NK-92 treated with Interleukin-12 subunit alpha and Interleukin-12 subunit beta, amount 100 ng/mL, for 24 hours (cell line): ENCODE measurements around the gene AP5B1.

Experiments used
- DNase-seq: peaks from one replicate; lab custom pipeline; 2025; lab: John Stamatoyannopoulos, UW

Gene AP5B1, protein sequence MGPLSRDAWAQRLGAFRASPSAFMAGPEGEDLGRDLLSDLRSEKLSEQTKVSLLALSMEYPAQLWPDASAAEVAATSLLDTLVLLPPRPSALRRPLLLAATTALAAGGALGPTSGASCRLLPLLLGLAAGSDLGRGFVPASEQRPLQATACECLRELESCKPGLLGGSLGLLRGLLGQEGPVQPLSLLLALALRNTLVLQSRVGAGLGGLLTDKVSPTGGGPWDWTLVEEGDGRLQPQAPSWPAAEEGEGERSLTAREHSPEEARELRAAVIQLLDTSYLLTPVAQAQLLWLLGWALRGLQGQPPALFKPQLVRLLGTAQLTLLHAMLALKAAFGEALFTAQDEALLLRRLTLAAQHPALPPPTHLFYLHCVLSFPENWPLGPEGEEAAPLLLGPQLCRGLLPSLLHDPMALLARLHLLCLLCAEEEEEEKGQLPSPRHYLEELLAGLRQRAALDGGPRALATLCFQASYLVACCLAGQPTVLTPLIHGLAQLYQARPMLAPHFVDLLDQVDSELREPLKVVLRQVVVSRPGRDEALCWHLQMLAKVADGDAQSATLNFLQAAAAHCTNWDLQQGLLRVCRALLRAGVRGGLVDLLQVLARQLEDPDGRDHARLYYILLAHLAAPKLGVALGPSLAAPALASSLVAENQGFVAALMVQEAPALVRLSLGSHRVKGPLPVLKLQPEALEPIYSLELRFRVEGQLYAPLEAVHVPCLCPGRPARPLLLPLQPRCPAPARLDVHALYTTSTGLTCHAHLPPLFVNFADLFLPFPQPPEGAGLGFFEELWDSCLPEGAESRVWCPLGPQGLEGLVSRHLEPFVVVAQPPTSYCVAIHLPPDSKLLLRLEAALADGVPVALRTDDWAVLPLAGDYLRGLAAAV

DNA sequence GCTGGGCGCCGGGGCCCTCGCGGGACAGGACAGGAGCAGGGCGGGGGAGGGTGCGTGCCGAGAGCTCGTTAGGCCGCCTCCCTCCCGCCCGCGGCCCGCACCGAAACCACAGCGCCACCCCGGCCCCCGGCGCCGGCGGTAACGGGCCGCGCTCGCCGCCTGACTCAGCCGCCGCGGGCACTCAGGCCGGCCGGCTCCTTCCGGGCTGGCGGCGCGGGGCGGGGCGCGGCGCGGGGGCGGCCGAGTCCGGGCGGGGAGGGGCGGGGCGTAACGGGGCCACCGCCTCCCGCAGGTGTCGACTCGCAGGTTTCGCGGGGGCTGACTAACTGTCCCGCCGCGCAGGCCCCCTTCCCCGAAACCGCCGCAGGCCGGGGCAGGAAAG, at the start of gene AP5B1:
TSS of gene AP5B1 (minus strand) at position 207 of the 382 bp plus-strand sequence. CDS start 385 bp downstream, outside the sequence.
- peak; percentile 24 for DNase-seq

DNA sequence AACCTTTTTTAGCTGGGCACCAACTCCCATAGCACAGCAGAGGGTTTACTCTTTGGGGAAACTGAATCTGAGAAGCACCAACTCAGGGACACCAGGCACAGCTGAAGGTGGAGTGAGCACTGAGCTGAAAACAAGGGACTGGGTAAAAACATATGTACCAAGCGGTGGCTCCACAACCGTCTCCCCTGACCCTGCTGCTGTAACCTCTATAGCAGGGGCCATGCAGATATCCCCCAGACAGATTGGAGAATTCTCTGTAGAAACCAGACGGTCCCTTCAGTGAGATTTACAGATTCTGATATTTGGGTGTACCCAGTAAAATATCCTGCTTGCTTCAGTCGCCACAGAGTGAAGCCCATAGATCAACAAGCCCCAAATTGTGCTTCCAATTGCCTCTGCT, 48.7 kb upstream of the AP5B1 start:
- no peak for DNase-seq

DNA sequence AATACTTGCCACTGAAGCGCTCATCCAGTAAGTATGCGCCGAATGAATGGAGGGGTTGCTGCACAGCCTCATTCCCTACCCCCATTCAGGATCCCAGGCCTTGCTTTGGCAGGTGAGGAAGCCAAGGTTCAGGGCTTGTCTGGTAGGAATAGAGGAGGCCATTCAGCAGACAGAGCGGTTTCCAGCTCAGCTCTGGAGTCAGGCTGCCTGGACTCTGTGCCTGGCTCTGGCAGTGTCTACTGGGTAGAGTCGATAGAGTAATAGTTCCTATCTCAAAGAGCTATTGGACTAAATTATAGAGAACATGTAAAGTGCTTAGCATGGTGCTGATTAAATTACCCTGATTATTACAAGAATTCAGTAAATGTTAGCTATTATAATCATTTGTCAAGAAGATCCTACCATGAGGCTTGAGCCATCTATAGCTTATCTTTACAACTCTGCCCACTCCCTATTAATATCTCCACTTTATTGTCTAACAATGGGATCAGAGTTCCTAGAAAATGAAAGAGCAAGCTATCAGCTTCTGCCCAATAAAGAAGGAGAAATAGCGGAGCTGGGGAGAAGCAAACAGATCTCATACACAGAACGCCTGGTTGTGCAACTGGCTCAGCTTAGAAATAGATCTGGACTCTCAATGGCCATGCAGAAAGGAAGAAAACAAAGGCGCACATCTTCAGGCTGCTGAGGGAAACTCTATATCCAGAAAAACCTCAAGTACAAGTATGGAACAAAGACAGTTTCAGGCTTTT, 46.4 kb upstream of the AP5B1 start:
- no peak for DNase-seq

DNA sequence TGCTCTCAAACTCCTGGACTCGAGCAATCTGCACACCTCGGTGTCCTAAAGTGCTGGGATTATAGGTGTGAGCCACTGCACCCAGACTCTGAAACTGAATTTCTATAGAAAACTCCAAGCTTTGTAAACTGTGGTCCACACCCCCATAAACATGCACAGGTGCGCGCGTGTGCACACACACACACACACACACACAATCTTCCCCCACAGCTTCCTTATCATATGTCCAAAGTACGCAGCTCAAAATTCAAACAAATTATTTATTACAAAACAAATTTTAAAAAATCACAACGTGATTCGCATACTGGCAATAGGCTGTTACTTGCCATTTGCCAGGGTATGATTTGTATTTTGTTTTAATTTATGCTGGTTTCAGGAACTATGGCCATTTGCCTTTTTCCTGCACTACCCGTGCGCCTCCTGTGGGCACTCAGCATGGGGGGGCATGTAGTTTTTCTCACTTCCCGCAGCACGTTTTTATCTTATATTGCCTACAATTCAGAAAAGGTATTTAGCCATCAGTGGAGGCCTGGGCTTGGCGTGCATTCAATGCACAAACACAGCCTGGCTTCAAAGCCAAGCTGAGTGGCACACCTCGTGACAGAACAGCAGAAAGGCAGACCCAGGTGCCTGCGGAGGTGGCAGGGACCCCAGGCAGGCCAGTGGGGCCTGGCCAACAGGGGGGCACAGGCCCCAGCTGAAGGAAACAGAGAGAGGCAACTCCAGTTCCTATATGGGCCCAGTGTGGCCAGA, 42.2 kb upstream of the AP5B1 start:
- DNase-seq = no peak

DNA sequence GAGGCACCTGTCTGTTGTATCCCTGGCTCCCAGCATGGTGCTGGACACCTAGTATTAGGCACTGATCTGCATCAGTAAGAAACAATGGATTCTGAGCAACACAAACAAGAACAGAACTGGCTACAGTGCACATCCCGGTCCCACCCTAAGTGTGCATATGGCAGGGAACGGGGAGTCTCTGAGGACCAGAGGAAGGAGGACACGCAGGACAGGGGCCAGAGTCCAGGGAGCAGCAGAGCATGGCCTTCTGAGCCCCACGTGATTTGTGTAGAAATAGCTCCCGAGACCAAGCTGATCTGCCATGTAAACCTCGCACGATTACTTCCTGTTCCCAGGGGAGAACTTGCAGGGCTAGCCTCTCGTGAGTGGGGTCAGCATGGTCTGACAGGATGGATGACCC, 40.3 kb upstream of the AP5B1 start:
- no peak for DNase-seq

DNA sequence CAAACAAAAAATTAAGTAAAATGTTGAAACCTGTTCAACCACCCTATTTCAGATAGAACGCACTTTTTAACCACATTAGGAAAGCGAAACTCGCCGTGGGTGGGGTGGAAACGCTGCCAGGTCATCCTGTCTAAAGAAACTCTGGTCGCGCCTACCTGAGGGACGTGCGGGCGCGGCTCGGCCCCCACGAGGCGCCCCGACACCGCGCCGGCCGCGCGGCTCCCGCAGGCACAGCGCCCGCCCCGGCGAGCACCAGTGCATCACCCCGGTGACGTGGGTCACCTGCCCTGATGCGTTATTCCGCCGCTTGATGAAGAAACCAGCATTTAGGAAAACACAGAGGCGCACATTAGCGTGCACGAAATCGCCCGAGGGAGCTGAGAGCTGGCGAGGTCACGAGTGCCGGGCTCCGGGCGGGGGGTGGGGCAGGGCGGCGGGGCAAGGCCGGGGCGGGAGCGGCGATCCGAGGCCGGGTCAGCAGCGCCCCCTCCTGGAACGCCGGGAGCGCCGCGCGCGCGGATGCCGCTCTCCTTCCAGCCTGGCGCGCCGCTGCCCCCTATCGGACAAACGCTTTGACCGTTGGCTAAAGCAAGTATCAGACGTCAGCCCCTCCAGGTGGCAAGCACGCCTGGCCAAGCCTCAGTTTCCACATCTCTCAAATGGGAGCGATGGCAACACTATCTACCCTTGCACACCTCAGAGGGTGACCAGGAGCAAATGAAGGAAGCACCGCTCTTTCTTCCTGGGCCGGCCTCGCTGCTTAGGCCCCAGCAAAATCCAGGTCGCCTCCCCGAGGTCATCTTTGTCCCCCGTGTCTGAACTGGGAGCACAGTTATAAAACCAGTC, 37.3 kb upstream of the AP5B1 start:
- DNase-seq = peak; percentile 88

DNA sequence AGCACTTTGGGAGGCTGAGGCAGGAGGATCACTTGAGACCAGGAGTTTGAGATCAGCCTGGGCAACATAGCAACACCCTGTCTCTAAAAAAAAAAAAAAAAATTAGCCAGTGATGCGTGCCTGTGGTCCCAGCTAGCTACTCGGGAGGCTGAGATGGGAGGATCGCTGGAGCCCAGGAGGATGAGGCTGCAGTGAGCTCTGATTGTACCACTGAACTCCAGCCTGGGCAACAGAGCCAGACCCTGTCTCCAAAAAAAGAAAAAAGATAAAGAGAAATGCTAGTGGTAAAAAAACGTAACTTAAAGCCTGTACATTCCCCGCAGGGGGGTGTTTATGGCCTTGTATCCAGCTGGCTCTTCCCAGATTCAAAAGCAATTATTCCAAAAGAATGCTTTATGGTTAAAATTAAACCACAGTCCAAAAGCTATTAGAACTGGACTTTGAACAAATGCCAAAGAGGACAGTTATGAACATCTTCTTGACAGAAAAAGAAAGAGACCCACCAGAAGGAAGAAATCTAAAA, 36.6 kb upstream of the AP5B1 start:
- no peak for DNase-seq

DNA sequence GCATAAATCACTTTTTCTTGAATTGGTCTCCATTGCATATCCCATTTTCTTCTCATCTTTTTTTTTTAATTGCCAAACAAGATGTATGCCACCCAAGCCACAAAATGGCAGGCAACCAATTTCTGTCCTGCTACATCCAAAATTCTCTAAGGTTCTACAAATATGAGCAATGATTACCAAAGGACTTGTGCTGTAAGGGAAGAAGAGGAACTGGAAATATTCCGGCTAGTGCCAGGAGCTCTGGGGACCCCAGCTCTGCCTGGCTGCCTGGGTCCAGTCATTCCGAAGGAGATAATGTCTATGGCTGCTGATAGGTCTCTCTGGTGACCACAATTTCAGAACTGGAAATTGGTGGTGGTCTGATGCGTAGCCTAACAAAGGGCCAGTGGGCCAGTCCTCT, 35.9 kb upstream of the AP5B1 start:
- no peak for DNase-seq

DNA sequence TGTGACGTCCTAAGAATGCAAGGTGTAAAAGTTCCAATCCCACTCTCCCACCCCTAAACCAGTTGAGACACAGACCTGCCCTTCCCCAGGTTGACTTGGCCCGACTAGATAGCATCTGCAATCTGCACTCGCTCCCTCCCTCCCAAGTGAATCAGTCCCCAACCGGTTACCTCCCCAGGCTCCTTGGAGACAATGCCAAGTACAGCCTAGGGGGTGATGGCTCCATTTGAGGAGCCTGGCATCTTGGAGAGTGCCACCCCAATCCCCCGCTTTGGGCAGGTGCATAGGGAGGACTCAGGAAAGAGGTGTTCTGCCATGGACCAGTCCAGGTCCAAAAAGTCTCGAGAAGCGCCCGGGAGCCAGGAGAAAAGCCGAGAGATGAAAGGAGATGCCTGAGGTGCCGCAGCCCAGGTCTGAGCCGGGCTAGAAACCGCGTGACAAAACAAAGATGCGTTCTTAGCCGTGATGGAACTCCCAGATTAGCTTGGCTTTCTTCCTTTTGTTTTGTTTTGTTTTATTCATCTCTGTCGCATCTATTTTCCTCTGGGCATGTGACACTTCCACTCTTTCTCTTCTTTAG, 34.3 kb upstream of the AP5B1 start:
- DNase-seq = no peak

DNA sequence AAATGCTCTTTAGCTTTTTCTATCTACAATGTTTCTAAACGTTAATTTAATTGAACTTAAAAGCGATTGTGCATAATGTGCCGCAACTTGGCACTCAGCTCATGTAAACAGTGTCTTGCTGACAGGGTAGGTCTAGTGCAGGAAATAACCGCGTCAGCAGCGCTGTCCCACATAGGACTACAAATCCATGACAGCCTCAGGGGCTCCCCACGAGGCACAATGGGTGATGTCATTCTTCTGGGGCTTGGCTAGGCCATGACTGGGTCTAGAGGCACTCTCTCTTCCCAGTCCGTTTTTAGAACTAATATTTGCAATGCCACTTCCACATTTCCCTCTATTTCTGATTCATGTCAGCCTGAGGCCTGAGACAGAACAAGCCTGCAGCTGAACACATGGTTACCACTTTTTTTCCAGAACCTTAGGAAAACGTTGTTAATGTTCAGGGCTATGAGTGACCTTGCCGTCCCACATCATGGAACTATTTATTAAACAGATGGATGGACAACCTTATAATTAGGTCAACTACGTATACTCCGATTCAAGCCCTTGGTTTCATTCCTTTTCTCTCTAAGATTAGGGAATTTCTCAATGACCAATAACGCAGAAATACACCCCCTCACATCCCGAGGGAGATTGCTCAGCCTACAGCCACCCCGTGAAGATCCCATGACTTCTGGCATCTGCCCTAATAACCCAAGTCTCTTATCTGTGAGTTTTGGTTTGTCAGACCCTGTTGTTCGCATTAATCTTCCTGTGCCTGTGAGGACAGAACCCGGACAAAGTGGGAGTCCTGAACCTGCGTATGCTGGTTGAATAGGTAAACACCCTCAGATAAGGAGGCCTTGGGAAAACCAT, 33.6 kb upstream of the AP5B1 start:
- DNase-seq = no peak

DNA sequence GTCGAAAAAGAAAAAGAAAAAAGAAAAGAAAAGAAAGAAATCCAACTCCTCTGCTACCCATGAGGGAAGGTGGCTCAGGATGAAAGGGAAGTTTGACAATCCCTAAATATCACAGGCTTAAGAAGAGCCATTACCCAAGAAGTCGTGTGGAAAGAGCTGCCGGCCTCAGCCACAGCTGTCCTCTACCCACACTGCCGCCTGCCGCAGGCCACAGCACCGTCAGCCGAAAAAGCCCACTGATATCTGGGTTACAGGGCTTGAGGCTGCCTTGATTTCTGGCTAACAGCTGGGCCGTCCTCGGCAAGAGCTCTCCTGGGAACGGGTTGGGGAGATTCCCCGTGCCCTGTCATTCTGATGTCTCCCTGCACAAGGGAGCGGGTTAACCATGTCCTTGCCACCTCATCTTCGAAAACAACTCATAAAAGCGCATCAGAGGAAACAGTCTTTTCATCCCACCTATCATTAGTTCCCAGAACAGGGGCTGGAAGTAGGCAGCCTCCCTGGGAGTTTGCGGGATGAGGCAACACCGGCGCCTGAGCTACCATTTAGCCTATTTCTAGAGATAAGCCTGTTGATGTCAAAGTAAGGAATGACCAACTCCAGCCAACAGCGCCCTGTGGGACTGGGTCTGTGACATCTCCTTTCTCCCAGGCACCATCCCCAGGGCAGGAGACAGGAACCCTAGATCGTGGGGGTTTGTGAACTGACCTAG, 31.1 kb upstream of the AP5B1 start:
- no peak for DNase-seq

DNA sequence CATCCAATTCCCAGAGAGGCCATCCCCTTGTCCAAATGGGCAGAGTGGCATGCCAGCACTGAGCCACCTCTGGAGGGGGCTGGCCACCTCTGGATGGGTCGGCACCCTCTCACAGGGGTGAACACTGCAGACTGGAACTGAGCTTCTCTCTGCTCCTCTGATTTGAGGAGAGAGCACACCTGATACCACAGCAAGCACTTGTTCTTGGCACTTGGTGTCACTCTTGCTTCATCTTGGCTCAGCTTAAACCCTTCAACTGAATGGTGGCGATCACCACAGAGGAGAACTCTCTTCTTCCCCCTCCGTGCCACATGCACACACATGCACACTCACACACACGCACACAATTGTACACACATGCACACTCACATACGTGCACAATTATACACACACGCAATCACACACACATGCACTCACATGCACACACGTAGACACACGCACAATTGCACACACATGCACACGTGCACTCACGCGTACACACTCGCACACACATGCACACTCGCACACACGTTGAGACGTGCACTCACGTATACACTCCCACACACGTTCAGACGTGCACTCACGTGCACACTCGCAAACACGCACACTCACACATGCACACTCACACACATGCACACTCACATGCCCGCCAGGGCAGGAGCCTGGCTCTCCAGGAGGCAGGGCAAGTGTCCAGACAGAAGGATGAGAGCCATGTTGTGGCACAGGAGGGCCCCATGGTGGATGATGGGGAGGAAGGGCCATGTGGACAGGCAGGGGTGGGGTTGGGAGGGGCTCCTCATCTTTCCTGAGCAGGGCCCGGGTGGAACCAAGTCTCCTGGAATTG, 29.5 kb upstream of the AP5B1 start:
- DNase-seq = no peak

DNA sequence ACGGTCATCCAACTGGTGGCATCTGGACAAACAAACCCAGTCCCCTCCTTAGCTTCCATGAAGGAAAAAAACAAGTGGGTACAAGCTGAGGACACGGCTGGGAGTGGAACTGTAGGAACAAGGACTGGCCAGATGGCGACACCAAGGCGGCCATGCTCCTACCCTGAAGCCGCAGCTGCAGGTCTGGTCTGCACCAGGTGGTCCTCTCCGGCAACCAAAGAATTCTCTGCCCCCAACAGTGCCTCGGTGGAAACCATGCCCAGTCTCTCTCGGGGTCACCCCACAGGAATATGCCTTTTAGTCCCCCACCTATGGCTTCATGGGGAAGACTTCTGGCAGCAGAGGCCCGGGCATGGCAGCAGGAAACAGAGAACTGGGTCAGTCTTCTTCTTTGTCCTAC, 28.7 kb upstream of the AP5B1 start:
- DNase-seq = no peak

DNA sequence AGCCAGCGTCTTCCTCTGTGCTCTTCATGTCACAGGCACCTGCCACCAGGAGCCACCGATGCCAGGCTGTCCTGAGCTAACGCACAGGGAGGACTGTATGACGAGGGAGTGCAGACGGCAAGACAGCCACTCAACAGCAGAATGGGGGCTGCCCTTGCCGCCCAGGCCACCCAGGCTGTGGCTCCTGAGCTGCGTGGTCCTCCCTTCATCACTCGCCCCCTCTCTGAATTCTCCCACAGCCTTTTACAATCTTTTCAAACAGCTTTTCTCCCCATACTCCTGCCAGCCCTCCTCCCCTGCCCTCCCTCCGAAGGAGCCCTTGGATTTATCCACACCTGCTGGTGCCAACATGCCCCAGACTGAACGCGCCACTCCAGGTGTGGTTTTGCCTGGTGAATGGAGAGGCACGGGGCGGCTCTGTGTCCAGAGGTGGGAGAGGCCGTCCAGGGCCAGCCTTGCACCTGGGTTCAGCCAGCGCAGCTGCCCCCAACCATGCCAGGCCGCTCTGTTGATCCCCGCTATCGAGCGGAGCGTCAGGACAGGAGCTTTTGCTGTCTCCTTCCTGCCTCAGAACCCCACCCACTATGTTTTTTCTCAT, 28.1 kb upstream of the AP5B1 start:
- DNase-seq = no peak

DNA sequence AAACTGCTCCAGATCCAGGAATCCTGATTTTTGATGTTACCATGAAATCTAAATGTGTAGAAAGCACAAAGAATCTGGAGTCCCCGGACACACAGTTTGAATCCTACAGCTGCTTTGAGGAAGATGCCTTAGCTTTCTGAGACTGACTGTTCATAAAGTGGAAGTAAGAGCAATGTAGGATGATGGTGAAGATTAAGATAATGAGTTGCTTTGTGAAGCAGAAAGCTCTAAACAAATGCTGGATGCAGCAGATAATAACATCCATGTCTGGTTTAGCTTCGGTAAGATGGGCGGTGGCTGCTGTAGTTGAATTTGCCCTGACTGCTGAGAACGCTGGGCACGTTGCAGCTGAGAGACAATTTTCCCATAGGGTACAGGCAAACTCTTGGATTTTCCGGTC, 26.2 kb upstream of the AP5B1 start:
- no peak for DNase-seq

DNA sequence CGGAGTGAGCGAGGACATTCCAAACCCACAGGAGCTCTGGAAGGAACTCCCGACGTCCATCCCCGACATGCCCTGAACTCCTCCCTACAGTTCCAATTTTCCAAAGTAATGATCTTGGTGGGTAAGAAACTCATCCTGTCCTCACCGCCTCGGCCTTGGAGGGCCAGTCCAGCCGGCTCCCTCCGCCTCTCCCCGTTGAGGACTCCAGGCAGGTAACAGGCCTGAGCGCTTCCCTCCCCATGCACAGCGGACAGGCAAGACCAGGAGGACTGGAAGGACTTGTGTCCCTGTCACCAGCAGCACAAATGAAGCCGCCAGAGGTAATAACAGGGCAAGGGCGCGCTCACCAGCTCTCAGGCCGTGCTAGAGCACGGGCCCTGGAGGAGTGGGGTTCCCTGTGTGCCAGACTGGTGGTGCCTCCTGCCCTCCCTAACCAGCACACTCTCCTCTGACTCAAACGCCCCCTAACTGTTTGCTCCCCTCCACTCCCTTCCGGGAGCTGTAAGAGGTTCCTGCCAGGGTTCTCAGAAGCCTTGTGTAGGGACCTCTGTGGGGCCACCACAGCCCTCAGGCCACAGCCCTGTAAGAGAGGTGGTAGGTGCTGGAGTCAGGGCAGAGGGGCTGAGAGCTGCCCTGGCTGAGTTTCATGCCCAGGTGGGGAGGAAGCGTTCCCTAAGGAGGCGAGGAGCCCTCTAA, 23.2 kb upstream of the AP5B1 start:
- no peak for DNase-seq

DNA sequence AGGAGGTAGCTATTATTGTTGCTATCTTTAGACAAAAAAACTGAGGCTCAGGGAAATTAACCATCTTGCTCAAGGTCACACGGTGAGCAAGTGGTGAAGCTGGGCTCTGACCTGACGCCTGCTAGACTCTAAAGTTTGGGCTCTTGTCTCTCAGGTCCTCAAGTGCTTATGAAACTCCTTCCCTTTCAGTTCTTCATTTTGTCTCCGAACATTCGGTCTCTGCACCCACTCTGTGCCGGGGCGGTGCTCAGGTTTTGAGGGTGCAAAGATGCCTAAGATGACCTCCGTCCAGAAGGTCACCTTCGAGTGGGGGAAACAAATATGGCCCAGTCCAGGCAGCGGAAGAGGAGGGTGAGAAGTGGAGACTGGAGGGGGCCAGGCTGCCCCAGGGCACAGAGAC, 22.1 kb upstream of the AP5B1 start:
- no peak for DNase-seq
